ENCODE data around the gene WDR43. TPM values are rescaled to one million over a fixed set of nuclear protein-coding genes. Genes with fewer than 3 reads are reported as not detected.

The WDR43 gene
- total RNA-seq, 1 donor from 2014 or later, result 66.9 TPM

DNA sequence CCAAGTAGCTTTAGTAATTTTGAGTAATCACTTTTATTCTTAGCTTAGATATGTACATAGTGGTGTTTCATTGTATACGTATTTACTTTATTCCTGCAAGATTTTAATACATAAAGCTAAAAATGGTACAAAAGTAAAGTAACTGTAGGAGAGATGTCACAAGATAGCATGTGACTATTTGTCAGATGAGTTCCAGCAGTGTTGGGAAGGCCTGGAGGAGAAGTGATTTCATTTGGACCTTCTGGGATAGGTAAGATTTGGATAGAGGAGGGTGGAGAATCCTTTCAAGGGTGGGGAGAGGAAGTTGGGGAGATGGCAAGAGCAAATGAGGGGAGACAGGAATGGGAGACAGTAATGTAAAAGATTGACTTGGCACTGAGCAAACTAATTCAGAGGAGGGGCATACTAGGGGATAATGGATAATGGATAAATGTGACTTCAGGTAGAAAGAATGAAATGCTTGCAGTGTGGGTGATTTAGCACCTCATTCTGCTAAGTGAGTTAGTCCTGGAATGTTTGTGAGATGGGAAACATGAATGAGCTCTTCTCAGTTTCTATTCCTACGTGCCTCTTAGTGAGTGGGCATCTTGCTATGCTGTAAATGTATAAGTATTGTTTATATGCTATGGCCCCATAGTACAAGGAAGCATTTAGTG is 10.5 kb downstream of the WDR43 start:
- Mint-ChIP-seq H3K4me3 (no peak overlapping the region), H3K27me3 (no peaks in the 10 kb centered on the region), H3K9me3 (no peaks in the 10 kb centered on the region), H3K36me3 (peaks cover 48% of the 10 kb centered on the region), H3K4me1 (ENCODE audit: unreplicated experiment) (peaks cover 7% of the 10 kb centered on the region), H3K27ac (no peak overlapping the region)
- no peak for DNase-seq (ENCODE audit: extremely low spot score, unreplicated experiment)
- TF ChIP-seq, protein P1, sequence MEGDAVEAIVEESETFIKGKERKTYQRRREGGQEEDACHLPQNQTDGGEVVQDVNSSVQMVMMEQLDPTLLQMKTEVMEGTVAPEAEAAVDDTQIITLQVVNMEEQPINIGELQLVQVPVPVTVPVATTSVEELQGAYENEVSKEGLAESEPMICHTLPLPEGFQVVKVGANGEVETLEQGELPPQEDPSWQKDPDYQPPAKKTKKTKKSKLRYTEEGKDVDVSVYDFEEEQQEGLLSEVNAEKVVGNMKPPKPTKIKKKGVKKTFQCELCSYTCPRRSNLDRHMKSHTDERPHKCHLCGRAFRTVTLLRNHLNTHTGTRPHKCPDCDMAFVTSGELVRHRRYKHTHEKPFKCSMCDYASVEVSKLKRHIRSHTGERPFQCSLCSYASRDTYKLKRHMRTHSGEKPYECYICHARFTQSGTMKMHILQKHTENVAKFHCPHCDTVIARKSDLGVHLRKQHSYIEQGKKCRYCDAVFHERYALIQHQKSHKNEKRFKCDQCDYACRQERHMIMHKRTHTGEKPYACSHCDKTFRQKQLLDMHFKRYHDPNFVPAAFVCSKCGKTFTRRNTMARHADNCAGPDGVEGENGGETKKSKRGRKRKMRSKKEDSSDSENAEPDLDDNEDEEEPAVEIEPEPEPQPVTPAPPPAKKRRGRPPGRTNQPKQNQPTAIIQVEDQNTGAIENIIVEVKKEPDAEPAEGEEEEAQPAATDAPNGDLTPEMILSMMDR (conservative IDR thresholded peaks at IDR 0.05), result no peak

- no peak overlapping the region for H3K27ac Mint-ChIP-seq
- no peak overlapping the region for H3K4me3 Mint-ChIP-seq
- H3K27me3 Mint-ChIP-seq, result no peaks in the 10 kb centered on the region
- TF ChIP-seq, protein P1 (conservative IDR thresholded peaks at IDR 0.05), result no peak
- peaks cover 53% of the 10 kb centered on the region for H3K36me3 Mint-ChIP-seq
- DNase-seq (ENCODE audit: extremely low spot score, unreplicated experiment), result no peak
- H3K4me1 Mint-ChIP-seq (ENCODE audit: unreplicated experiment), result peaks cover 5% of the 10 kb centered on the region
- H3K9me3 Mint-ChIP-seq, result no peaks in the 10 kb centered on the region
These were observed 11.1 kb downstream of the WDR43 start for GRCh38 chr2:28905533-28905932.

- no peaks in the 10 kb centered on the region for H3K27me3 Mint-ChIP-seq
These were observed 11.9 kb downstream of the WDR43 start for GRCh38 chr2:28906376-28906775.

GRCh38 chr2:28906821-28907220 is 12.4 kb downstream of the WDR43 start:
- Mint-ChIP-seq H3K27me3 (no peaks in the 10 kb centered on the region), H3K36me3 (peaks cover 54% of the 10 kb centered on the region), H3K4me3 (no peak overlapping the region), H3K4me1 (ENCODE audit: unreplicated experiment) (no peaks in the 10 kb centered on the region), H3K27ac (no peak overlapping the region), H3K9me3 (no peaks in the 10 kb centered on the region)
- TF ChIP-seq, protein P1 (conservative IDR thresholded peaks at IDR 0.05), result no peak
- DNase-seq (ENCODE audit: extremely low spot score, unreplicated experiment), result no peak

More at GRCh38 chr2:28906376-28906775, 11.9 kb downstream of the WDR43 start:
- Mint-ChIP-seq H3K4me1 (ENCODE audit: unreplicated experiment) (no peaks in the 10 kb centered on the region), H3K4me3 (no peak overlapping the region), H3K27ac (no peak overlapping the region), H3K9me3 (no peaks in the 10 kb centered on the region), H3K36me3 (peaks cover 53% of the 10 kb centered on the region)
- DNase-seq (ENCODE audit: extremely low spot score, unreplicated experiment), result no peak
- TF ChIP-seq, protein P1 (conservative IDR thresholded peaks at IDR 0.05), result no peak

DNA sequence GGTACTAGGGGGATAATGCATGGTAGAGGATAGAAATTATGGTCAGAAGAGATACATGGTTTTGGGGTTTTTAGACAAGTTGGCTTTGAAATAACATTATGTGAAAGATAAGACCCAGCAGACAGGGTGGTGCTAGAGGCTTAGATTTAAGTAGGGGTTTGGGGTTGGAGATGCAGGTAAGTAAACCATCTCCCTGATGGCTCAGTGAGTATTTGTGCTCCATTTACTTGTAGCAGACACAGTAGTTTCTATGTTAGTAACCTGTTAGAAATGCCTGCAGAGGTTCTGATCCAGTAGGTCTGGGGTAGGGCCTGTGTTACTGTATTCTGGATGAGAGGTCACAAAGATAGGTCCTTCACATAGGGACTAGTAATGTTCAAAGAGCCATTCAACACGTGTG is 13.7 kb downstream of the WDR43 start:
- no peak for DNase-seq (ENCODE audit: extremely low spot score, unreplicated experiment)
- TF ChIP-seq, protein P1 (conservative IDR thresholded peaks at IDR 0.05), result no peak
- Mint-ChIP-seq H3K27me3 (no peaks in the 10 kb centered on the region), H3K36me3 (peaks cover 57% of the 10 kb centered on the region), H3K27ac (no peak overlapping the region), H3K4me3 (no peak overlapping the region), H3K9me3 (no peaks in the 10 kb centered on the region), H3K4me1 (ENCODE audit: unreplicated experiment) (no peaks in the 10 kb centered on the region)
